Right lobe of liver (tissue), 4 donors: ENCODE results near the gene GPRASP3.

ENCODE experiments used
- POLR2A ChIP-seq: fragments of 450-650 bp; IDR thresholded peaks from one replicate; pipeline ENCODE4 v1.6.1; 2017; ENCODE audit warnings: antibody characterized with exemption, mild to moderate bottlenecking
- TF ChIP-seq, protein P1 (sequence below), 4 donors: fragments of 200-600 bp in 3 of 4; fragments of 450-650 bp in 1 of 4; IDR thresholded peaks; one replicate each; pipeline versions ENCODE4 v1.5.1 to v1.8.0; 2016 to 2022; ENCODE audit warnings: antibody characterized with exemption in 4 of 4, mild to moderate bottlenecking in 2 of 4
- donor health status: DM: no; HTN: no; CAD: no.
- donor health status: DM: no; HTN: no; CAD: no.
- donor health status: DM: no; HTN: yes; CAD: no.

DNA sequence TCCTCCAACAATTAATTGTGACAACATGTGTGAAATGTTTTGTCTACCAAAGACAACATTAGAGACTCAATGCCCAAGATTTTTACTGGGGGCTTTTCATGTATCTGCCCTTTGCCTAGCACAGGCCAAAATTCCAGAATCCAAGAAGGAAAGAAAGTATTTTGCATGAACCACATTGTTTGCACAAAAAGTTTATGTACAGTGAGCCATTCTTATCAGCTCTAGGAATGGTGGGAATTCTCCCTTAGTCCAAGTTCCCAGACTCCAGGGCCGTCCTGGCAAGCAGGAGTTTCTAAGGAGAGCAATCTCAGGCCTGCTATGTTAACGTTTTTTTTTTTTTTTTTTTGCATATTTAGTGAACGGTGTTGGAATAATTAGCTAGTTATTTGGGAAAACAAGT is 47.7 kb upstream of the GPRASP3 start:
- TF ChIP-seq, protein P1, sequence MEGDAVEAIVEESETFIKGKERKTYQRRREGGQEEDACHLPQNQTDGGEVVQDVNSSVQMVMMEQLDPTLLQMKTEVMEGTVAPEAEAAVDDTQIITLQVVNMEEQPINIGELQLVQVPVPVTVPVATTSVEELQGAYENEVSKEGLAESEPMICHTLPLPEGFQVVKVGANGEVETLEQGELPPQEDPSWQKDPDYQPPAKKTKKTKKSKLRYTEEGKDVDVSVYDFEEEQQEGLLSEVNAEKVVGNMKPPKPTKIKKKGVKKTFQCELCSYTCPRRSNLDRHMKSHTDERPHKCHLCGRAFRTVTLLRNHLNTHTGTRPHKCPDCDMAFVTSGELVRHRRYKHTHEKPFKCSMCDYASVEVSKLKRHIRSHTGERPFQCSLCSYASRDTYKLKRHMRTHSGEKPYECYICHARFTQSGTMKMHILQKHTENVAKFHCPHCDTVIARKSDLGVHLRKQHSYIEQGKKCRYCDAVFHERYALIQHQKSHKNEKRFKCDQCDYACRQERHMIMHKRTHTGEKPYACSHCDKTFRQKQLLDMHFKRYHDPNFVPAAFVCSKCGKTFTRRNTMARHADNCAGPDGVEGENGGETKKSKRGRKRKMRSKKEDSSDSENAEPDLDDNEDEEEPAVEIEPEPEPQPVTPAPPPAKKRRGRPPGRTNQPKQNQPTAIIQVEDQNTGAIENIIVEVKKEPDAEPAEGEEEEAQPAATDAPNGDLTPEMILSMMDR (IDR thresholded peaks at IDR 0.05): no peak
- TF ChIP-seq POLR2A: no peak
